H1 (cell line): Measurements from ENCODE around the gene FAM83F. TPM values are rescaled to one million over a fixed set of nuclear protein-coding genes. Genes with fewer than 3 reads are reported as not detected.

Experiments used
- CTCF ChIA-PET: fragments of 300-600 bp; sonication (Branson Sonifier 250); formaldehyde crosslinking; loops from one replicate; lab custom pipeline; 2021; ENCODE audit not compliant: partially characterized antibody; lab: Charles Lee
- POLR2A ChIA-PET: fragments of 300-600 bp; sonication (Branson Sonifier 250); formaldehyde crosslinking; loops from one replicate; lab custom pipeline; 2021; ENCODE audit warnings: inconsistent platforms; ENCODE audit not compliant: partially characterized antibody; lab: Charles Lee
- DNase-seq, 2 experiments: peaks; one replicate each; pipeline versions ENCODE4 v3.0.0 to v3.0.0-alpha.2; 2010 to 2022; ENCODE audit warnings: low spot score in 2 of 2, low read depth in 1 of 2, mixed read lengths in 1 of 2
- FAIRE-seq: peaks from 2 replicates; lab custom pipeline; 2011; peaks lifted over from hg19 to GRCh38; lab: Jason Lieb, UNC
- H2AFZ ChIP-seq: 2 replicates; pipeline ENCODE4 v1.8.1; 2012; ENCODE audit warnings: low read length, inconsistent platforms
- H2AK5ac ChIP-seq: 2 replicates; pipeline ENCODE4 v1.6.1; 2013; ENCODE audit warnings: low read depth, low read length
- H2BK120ac ChIP-seq: replicated peaks from 2 replicates; pipeline ENCODE3; 2013; ENCODE audit warnings: low read depth, low read length, inconsistent platforms
- H2BK12ac ChIP-seq: 2 replicates; pipeline ENCODE4 v1.6.1; 2013; ENCODE audit warnings: low read depth, low read length
- H2BK15ac ChIP-seq: 2 replicates; pipeline ENCODE4 v1.6.1; 2013; ENCODE audit warnings: low read length
- H2BK20ac ChIP-seq: 2 replicates; pipeline ENCODE4 v1.6.1; 2013; ENCODE audit warnings: low read length
- H2BK5ac ChIP-seq: 2 replicates; pipeline ENCODE4 v1.6.1; 2013; ENCODE audit warnings: low read depth, low read length
- H3K14ac ChIP-seq: 2 replicates; pipeline ENCODE4 v1.6.1; 2013; ENCODE audit warnings: inconsistent platforms; ENCODE audit not compliant: insufficient read length
- H3K18ac ChIP-seq: 2 replicates; pipeline ENCODE4 v1.6.1; 2013; ENCODE audit warnings: low read length; ENCODE audit errors: extremely low read depth
- H3K23ac ChIP-seq: 2 replicates; pipeline ENCODE4 v1.6.1; 2013; ENCODE audit warnings: inconsistent platforms; ENCODE audit not compliant: insufficient read length
- H3K23me2 ChIP-seq: 2 replicates; pipeline ENCODE4 v1.6.1; 2013; ENCODE audit warnings: low read depth, low read length
- H3K27ac ChIP-seq: 2 replicates; pipeline ENCODE4 v1.6.1; 2011; ENCODE audit warnings: low read depth, low read length, inconsistent platforms
- H3K27me3 ChIP-seq, 4 experiments: replicated peaks in 1 of 4; 1 replicate in 1 of 4; 2 replicates in 3 of 4; pipeline versions ENCODE4 v1.6.1 to v1.8.1; 2011 to 2013; ENCODE audit warnings: low read length in 3 of 4, mild to moderate bottlenecking in 3 of 4, inconsistent platforms in 2 of 4, mixed read lengths in 2 of 4, moderate library complexity in 1 of 4; ENCODE audit not compliant: control insufficient read depth in 3 of 4, insufficient read depth in 3 of 4; ENCODE audit errors: extremely low read depth in 1 of 4
- H3K36me3 ChIP-seq, 4 experiments: 2 replicates each; pipeline versions ENCODE4 v1.6.1 to v1.8.1; 2011 to 2013; ENCODE audit warnings: mild to moderate bottlenecking in 4 of 4, low read length in 3 of 4, moderate library complexity in 2 of 4, control low read depth in 1 of 4, inconsistent platforms in 1 of 4; ENCODE audit not compliant: insufficient read depth in 4 of 4, control insufficient read depth in 2 of 4
- H3K4ac ChIP-seq: replicated peaks from 2 replicates; pipeline ENCODE3; 2013; ENCODE audit warnings: low read length, low read depth, mixed read lengths, inconsistent platforms; ENCODE audit not compliant: insufficient read length
- H3K4me1 ChIP-seq, 4 experiments: replicated peaks in 1 of 4; 1 replicate in 1 of 4; 2 replicates in 3 of 4; pipeline versions ENCODE4 v1.6.1 to v1.8.1; 2011 to 2013; ENCODE audit warnings: low read length in 3 of 4, inconsistent platforms in 2 of 4, mixed read lengths in 1 of 4; ENCODE audit not compliant: insufficient read depth in 4 of 4, control insufficient read depth in 3 of 4
- H3K4me2 ChIP-seq, 2 experiments: 2 replicates each; pipeline versions ENCODE4 v1.6.1 to v1.8.1; 2011 to 2013; ENCODE audit warnings: low read depth in 2 of 2, low read length in 2 of 2, control low read depth in 1 of 2, inconsistent platforms in 1 of 2, mild to moderate bottlenecking in 1 of 2; ENCODE audit not compliant: insufficient read depth in 1 of 2
- H3K4me3 ChIP-seq, 4 experiments: fragments of 200-600, 300-600 bp in 1 of 4; sonication (generic), shearing (Covaris generic), sonication (Bioruptor Twin) in 1 of 4; 2 replicates each; pipeline versions ENCODE4 v1.5.1 to v1.8.1; 2011 to 2016; ENCODE audit warnings: low read length in 4 of 4, low read depth in 3 of 4, control low read depth in 2 of 4, inconsistent platforms in 2 of 4, mild to moderate bottlenecking in 2 of 4, mixed read lengths in 1 of 4, moderate library complexity in 1 of 4; ENCODE audit not compliant: insufficient read depth in 2 of 4; ENCODE audit errors: extremely low read depth in 1 of 4
- H3K56ac ChIP-seq: replicated peaks from 2 replicates; pipeline ENCODE3; 2013; ENCODE audit warnings: low read depth, mild to moderate bottlenecking, mixed read lengths, low read length, inconsistent platforms; ENCODE audit not compliant: insufficient read length
- H3K79me1 ChIP-seq: 2 replicates; pipeline ENCODE4 v1.6.1; 2013; ENCODE audit warnings: low read depth, low read length, control low read depth
- H3K79me2 ChIP-seq, 2 experiments: 2 replicates each; pipeline versions ENCODE4 v1.6.1 to v1.8.1; 2012 to 2013; ENCODE audit warnings: low read length in 2 of 2, mild to moderate bottlenecking in 2 of 2, inconsistent platforms in 1 of 2; ENCODE audit not compliant: insufficient read depth in 2 of 2, control insufficient read depth in 1 of 2
- H3K9ac ChIP-seq, 4 experiments: replicated peaks in 1 of 4; 1 replicate in 1 of 4; 2 replicates in 3 of 4; pipeline versions ENCODE4 v1.6.1 to v1.8.1; 2011 to 2013; ENCODE audit warnings: low read depth in 3 of 4, low read length in 3 of 4, control low read depth in 2 of 4, mild to moderate bottlenecking in 2 of 4, moderate library complexity in 2 of 4, inconsistent platforms in 1 of 4; ENCODE audit errors: extremely low read depth in 1 of 4
- H3K9me3 ChIP-seq, 2 experiments: 2 replicates each; pipeline versions ENCODE4 v1.6.1 to v1.8.1; 2012 to 2013; ENCODE audit warnings: mild to moderate bottlenecking in 2 of 2, moderate library complexity in 2 of 2, control low read depth in 1 of 2, inconsistent platforms in 1 of 2, low read depth in 1 of 2, low read length in 1 of 2, mixed read lengths in 1 of 2; ENCODE audit not compliant: insufficient read depth in 2 of 2
- H4K20me1 ChIP-seq, 2 experiments: replicated peaks in 1 of 2; 2 replicates each; pipeline versions ENCODE3 to v1.8.1; 2011 to 2013; ENCODE audit warnings: inconsistent platforms in 2 of 2, low read length in 2 of 2, mild to moderate bottlenecking in 1 of 2; ENCODE audit not compliant: insufficient read depth in 2 of 2, control insufficient read depth in 1 of 2
- H4K5ac ChIP-seq: 2 replicates; pipeline ENCODE4 v1.6.1; 2013; ENCODE audit warnings: low read length, low read depth, mixed read lengths, inconsistent platforms; ENCODE audit not compliant: insufficient read length
- H4K8ac ChIP-seq: 2 replicates; pipeline ENCODE4 v1.8.0; 2013; ENCODE audit warnings: mild to moderate bottlenecking, moderate library complexity, low read length, inconsistent platforms; ENCODE audit not compliant: insufficient read depth; ENCODE audit errors: extremely low read depth
- H4K91ac ChIP-seq: replicated peaks from 2 replicates; pipeline ENCODE3; 2013; ENCODE audit warnings: low read length, mixed read lengths, inconsistent platforms; ENCODE audit not compliant: insufficient read length
- CBX8 ChIP-seq: fragments of 300-800, 300-1000 bp; sonication (generic); IDR thresholded peaks from 2 replicates; pipeline ENCODE4 v1.7.1; 2016; ENCODE audit warnings: low read depth, low read length, borderline replicate concordance
- SP2 ChIP-seq: IDR thresholded peaks from 2 replicates; pipeline ENCODE4 v1.6.1; 2012; ENCODE audit warnings: mild to moderate bottlenecking, low read length, inconsistent platforms
- WGBS, 2 experiments: shearing (Covaris generic) in 1 of 2; methylation state at CpG; one replicate each; pipeline versions ENCODE4 v1.1.6 to v1.1.7; 2013 to 2015; ENCODE audit warnings: low lambda C conversion rate in 2 of 2, mixed read lengths in 2 of 2, inconsistent platforms in 1 of 2, low coverage in 1 of 2, missing lambda C conversion rate in 1 of 2; ENCODE audit not compliant: insufficient replicate concordance in 2 of 2, insufficient coverage in 1 of 2, insufficient read length in 1 of 2; ENCODE audit errors: extremely low coverage in 1 of 2, missing lambda C conversion rate in 1 of 2; 5-methylcytosine and 5-hydroxymethylcytosine counted together
- polyA plus RNA-seq, 7 experiments: library from polyadenylated mRNA; depleted of rRNA in 3 of 7; stranded (reverse) in 5 of 7; unstranded in 2 of 7; fragments of >200 nt in 5 of 7; fragments of 200-250 nt in 2 of 7; gene quantifications; 1 replicate in 5 of 7; 2 replicates in 1 of 7; 4 replicates in 1 of 7; pipeline versions ENCODE4 v1.2.1 to v1.2.3, GENCODE V29; 2011 to 2013; ENCODE audit warnings: missing spikeins in 2 of 7, mixed read lengths in 2 of 7
- total RNA-seq: library from RNA; stranded (reverse); fragmentation: NEBNext Ultra II Directional; extraction: Animal tissue kit (Norgen Biotek cat#: 25700); gene quantifications from 2 replicates; pipeline ENCODE4 v1.2.1, GENCODE V29; 2021
- TF ChIP-seq, protein P1 (sequence below): IDR thresholded peaks from 2 replicates; pipeline ENCODE4 v1.6.1; 2011; ENCODE audit warnings: low read depth, mild to moderate bottlenecking, low read length; ENCODE audit not compliant: insufficient read depth

FAM83F gene
- total and polyA plus RNA-seq, 2 of the 8 experiments (the other 6 are each of a cell fraction or from before 2014, with no cell fraction given) = 8.6 to 18.9 TPM

DNA sequence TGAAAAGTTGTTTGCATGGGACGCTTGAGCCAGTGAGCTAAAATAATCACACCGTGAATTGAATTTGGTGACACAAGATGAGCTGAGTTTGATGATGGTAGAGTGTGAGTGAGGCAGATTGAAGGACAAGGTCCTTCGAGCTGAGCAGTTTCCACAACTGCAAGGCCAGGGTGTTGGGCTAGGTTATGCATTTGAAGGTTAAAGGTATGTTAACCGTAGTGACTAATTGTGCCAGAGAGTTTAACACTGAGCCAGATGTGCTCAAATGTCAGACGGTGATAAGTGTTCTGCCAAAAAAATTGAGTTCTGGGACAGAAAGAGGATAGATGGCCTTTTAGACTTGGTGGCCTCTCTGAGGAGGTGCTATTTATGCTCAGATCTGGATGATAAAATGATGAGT, 89.5 kb downstream of the FAM83F start:
- Histone ChIP-seq H2BK5ac (no peak overlapping the region), H3K27me3 (no peaks in the 10 kb centered on the region), H2BK12ac (no peak overlapping the region), H3K9ac (no peak overlapping the region), H4K20me1 (peaks cover 5 to 7% of the 10 kb centered on the region in 2 experiments), H3K56ac (no peak overlapping the region), H3K23me2 (peaks cover 2% of the 10 kb centered on the region; the same call in 1 of the 2 replicates), H2AK5ac (no peak overlapping the region), H4K5ac (no peak overlapping the region), H3K23ac (no peak overlapping the region), H2AFZ (no peak overlapping the region), H3K14ac (no peak overlapping the region), H3K9me3 (no peaks in the 10 kb centered on the region), H3K18ac (no peak overlapping the region), H3K4me3 (no peak overlapping the region), H2BK120ac (no peak overlapping the region), H2BK15ac (no peak overlapping the region), H4K8ac (no peak overlapping the region), H2BK20ac (no peak overlapping the region), H3K27ac (no peak overlapping the region), H3K36me3 (no peaks in the 10 kb centered on the region), H3K4ac (no peak overlapping the region), H4K91ac (no peak overlapping the region), H3K79me1 (no peaks in the 10 kb centered on the region; the same call in 1 of the 2 replicates), H3K4me1 (peaks cover 0 to 13% (median 8%) of the 10 kb centered on the region in 4 experiments; a peak in 5 of 7 replicates), H3K79me2 (peaks cover 0 to 33% of the 10 kb centered on the region in 2 experiments; a peak in 2 of 4 replicates), H3K4me2 (no peak overlapping the region)
- DNase-seq (no peak), FAIRE-seq (no peak)
- ChIA-PET CTCF (interaction anchor here (0.6 kb wide), 1 partner anchor 179 kb away, joined by 3 read pairs; no protein-coding TSS in a partner anchor), POLR2A (interaction anchor here (1.0 kb wide), 1 partner anchor 113 kb away, joined by 3 read pairs; no protein-coding TSS in a partner anchor)
- TF ChIP-seq SP2 = no peak
- TF ChIP-seq CBX8 = no peak
- TF ChIP-seq, protein P1, sequence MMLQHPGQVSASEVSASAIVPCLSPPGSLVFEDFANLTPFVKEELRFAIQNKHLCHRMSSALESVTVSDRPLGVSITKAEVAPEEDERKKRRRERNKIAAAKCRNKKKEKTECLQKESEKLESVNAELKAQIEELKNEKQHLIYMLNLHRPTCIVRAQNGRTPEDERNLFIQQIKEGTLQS = no peak
- WGBS, 2 experiments = 86% methylated on average over 5 of the region's 5 CpGs; no CpG with 5 or more reads in 1 of the 2 experiments
